ENCODE data around the gene NAP1L4. TPM values are rescaled to one million over a fixed set of nuclear protein-coding genes. Genes with fewer than 3 reads are reported as not detected.
A peak's percentile ranks its signal among the peaks of the same experiment; 100 is the strongest.

Gene NAP1L4
- total RNA-seq, 1 experiment from 2014 or later = 144 TPM

DNA sequence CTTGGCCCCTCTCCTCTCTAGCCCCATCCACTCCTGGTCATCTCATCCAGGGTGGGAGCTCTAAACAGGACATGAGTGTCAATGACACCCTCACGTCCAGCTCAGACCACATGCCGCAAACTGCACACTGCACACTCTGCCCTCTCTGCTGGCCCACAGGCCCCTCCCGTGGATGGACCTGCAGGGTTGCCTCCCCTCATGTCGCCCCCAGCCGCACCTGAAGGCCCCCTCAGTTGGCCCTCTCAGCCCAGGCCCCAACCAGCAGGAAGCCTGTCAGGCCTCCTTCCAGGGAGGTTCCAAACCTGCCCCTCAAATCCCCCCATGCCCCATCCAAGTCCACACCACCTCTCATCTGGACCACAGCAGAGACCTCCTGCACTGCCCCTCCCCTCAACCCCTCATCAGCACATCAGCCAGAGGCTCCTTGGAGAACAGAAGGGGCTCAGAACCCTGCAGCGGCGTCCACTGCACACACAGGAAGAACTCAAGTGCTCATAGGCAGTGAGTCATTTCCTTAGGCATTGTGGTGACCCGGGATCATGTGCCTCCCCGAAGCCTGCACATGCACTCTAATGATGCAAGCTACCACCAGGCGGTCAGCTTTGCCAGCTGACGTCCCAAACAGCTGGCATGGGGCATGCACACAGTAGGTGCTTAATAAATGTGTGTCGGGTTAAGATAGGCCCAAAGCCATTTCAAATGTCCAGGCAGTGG, 93.6 kb downstream of the NAP1L4 start:
- Histone ChIP-seq H3K4me2 (ENCODE audit: low read length) (peak overlapping the region; percentile 66), H3K36me3 (ENCODE audit: control insufficient read depth in 1 of 2, insufficient read depth in 2 of 2, low read length in 2 of 2) (no peaks in the 10 kb centered on the region), H3K79me2 (ENCODE audit: insufficient read depth, low read length) (no peaks in the 10 kb centered on the region), H3K9ac (ENCODE audit: low read length) (peak overlapping the region; percentile 51), H3K27ac (ENCODE audit: low read depth, low read length) (peak overlapping the region; percentile 63), H2AFZ (ENCODE audit: low read depth, low read length, poor library complexity, severe bottlenecking) (no peak overlapping the region), H4K20me1 (ENCODE audit: insufficient read depth) (no peaks in the 10 kb centered on the region), H3K27me3 (ENCODE audit: insufficient read depth, low read length) (no peaks in the 10 kb centered on the region), H3K9me2 (ENCODE audit: insufficient read depth) (no peaks in the 10 kb centered on the region), H3K9me3 (ENCODE audit: control insufficient read depth in 1 of 2, insufficient read depth in 1 of 2, low read depth in 1 of 2, low read length in 2 of 2) (no peaks in the 10 kb centered on the region), H3K4me3 (replicated peaks in 1 of 2; ENCODE audit: low read depth in 1 of 2, low read length in 2 of 2) (peak overlapping the region; percentile 12 to 22; a peak in 3 of 4 replicates), H3K4me1 (ENCODE audit: control insufficient read depth in 1 of 2, insufficient read depth in 2 of 2, low read length in 2 of 2) (peaks cover 41 to 65% of the 10 kb centered on the region in 2 experiments)
- POLR2A ChIA-PET = interaction anchor here (0.9 to 1.8 kb wide), 4 partner anchors 13 to 31 kb away, joined by 4 to 15 read pairs (median 5); partner anchors contain the start of genes CDKN1C and PHLDA2
- RAD21 ChIA-PET (ENCODE audit: low non-redundant PET in 1 of 2, low total read pairs in 2 of 2, uncharacterized antibody in 2 of 2, unreplicated experiment in 2 of 2) = interaction anchor here in 1 of 2 experiments (0.5 kb wide), 1 partner anchor 8 kb away, joined by 4 read pairs; no protein-coding TSS in a partner anchor
- no TSS peak for BruUV-seq (replicated peaks)
- ATAC-seq = peak; percentile 49
- intact Hi-C loops (cut with micrococcal nuclease) = no loop called here
- CTCF ChIA-PET = interaction anchor here (0.7 kb wide), 1 partner anchor 11 kb away, joined by 3 read pairs; no protein-coding TSS in a partner anchor
- TF ChIP-seq ZNF274 (IDR thresholded peaks at IDR 0.05; ENCODE audit: low read depth, low read length) (no peak), ZFX (IDR thresholded peaks at IDR 0.05) (peak; percentile 31; the same call in 1 of the 2 replicates), EZH2phosphoT487 (IDR thresholded peaks at IDR 0.05; ENCODE audit: borderline replicate concordance) (no peak), POLR2AphosphoS5 (IDR thresholded peaks at IDR 0.05; ENCODE audit: low read depth, low read length) (peak; percentile 79), FOSL1 (IDR thresholded peaks at IDR 0.05; ENCODE audit: low read depth) (no peak), TCF7L2 (IDR thresholded peaks at IDR 0.05; ENCODE audit: borderline replicate concordance, extremely low read depth, insufficient read depth, insufficient read length) (peak; percentile 55), POLR2A (IDR thresholded peaks at IDR 0.05; ENCODE audit: borderline replicate concordance, extremely low read depth, insufficient read depth, insufficient read length) (peak; percentile 44)
- TF ChIP-seq, protein P1, sequence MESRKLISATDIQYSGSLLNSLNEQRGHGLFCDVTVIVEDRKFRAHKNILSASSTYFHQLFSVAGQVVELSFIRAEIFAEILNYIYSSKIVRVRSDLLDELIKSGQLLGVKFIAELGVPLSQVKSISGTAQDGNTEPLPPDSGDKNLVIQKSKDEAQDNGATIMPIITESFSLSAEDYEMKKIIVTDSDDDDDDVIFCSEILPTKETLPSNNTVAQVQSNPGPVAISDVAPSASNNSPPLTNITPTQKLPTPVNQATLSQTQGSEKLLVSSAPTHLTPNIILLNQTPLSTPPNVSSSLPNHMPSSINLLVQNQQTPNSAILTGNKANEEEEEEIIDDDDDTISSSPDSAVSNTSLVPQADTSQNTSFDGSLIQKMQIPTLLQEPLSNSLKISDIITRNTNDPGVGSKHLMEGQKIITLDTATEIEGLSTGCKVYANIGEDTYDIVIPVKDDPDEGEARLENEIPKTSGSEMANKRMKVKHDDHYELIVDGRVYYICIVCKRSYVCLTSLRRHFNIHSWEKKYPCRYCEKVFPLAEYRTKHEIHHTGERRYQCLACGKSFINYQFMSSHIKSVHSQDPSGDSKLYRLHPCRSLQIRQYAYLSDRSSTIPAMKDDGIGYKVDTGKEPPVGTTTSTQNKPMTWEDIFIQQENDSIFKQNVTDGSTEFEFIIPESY (IDR thresholded peaks at IDR 0.05; ENCODE audit: extremely low read depth, insufficient replicate concordance, low read length) = peak; percentile 58
- DNase-seq (ENCODE audit: low read depth, low spot score) = no peak

Measured in HCT116 (cell line).